NCI-H1105 (cell line): ENCODE data around the gene CEP57L1.
A peak's percentile ranks its signal among the peaks of the same experiment; 100 is the strongest.
"Not testable (repeated sequence)": the region's sequence is repeated elsewhere in the genome, so short reads cannot be mapped to it uniquely, and the experiment has no call there.

ENCODE experiments used
- DNase-seq: peaks from one replicate; lab custom pipeline; 2025; lab: John Stamatoyannopoulos, UW

The CEP57L1 gene

GRCh38 chr6:109073344-109074132, 21.8 kb upstream of the CEP57L1 start:
- peak; percentile 42 for DNase-seq

GRCh38 chr6:109074133-109074415, 21.2 kb upstream of the CEP57L1 start:
- no peak for DNase-seq

DNA sequence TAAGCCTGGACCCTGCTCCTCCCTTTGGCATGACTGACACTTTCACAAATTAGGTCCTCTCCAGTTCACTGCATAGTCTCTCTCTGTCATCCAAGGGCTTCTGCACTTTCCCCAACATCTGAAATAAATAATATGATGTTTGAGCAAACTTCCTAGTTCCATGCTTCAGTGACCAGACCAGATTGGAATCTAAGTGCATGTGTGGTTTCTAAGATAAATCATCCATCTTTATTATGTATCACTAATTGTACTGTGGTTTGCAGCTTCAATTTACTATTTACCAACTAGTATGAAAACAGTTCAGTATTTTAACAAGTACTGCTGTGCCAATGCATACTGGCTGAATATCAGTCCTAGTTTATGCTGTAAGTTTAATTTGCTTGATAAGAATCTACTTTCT, 19.4 kb upstream of the CEP57L1 start:
- no peak for DNase-seq

GRCh38 chr6:109076377-109076776, 18.9 kb upstream of the CEP57L1 start:
- DNase-seq: no peak

GRCh38 chr6:109079981-109080380, 15.3 kb upstream of the CEP57L1 start:
- DNase-seq: no peak

GRCh38 chr6:109081026-109081425, 14.3 kb upstream of the CEP57L1 start:
- DNase-seq: no peak

GRCh38 chr6:109081516-109082187, 13.7 kb upstream of the CEP57L1 start:
- no peak for DNase-seq

DNA sequence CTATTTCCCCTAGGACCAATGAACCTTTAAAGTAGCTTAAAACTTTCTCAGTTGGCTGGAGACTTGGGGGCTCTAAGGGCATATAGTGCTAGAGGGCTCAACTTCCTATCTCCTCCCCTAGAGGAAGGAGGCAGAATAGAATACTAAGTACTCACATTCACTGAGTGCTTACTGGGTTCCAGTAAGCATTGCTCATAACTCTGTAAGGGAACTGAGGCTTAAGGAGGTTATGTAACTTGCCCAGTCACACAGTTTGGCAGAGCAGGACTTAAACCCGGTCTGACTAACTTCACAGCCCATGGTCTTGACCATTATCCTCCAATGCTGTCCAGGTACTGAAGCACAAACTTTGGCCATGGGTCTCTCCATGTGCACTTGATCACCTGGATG, 13.1 kb upstream of the CEP57L1 start:
- DNase-seq: no peak

- DNase-seq: no peak
Measured at GRCh38 chr6:109083657-109084056, 11.7 kb upstream of the CEP57L1 start.

GRCh38 chr6:109084146-109084545, 11.2 kb upstream of the CEP57L1 start:
- DNase-seq: not testable (repeated sequence)

GRCh38 chr6:109087661-109088264, 7.5 kb upstream of the CEP57L1 start:
- no peak for DNase-seq

DNA sequence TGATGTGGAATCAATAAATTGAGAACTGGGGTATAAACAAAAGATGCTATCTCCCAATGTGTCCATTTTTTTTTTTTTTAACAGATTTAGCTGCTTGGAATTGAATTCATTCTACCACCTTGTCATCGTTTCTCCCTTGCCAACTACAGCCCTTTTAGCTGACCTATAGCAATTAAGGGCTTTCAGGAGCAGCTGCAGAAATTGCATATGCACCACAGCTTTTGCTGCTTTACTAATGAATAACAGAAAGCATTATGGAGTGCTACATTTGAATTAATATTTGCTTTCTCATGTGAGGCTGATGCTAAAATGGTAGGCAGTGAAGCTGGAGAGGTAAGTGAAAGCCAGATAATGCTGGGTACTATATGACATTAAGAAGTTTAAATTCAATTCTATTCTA, 6.3 kb upstream of the CEP57L1 start:
- DNase-seq: no peak

DNA sequence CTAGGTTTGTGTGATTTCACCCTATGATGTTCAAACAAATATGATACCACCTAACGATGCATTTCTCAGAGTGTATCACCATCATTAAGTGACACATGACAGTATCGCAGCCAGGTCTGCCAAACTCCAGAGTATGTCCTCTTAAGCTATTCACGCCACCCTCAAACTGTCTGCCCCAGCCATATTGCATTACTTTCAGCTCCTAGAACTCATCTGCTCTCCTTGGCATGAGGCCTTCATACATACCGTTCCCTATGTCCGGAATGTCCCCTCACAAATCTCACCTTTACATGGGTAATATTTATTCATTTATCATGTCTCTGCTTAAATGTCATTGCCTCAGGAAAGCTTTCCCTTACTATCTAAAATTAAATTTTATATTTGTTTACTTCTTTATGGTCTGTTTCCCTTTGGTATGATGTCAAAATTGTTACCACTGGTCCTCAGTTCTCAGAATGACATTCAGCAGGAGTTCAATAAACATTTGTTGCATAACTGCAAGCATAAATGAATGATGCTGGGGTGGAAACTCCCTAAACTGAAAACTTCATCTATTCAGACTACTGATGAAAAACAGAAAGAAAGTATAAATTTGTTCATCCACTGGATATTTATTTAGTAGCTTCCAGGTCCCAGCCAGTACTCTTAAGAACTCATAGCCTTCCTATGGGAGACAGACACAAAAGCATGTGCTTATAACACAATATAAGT, 3.8 kb upstream of the CEP57L1 start:
- no peak for DNase-seq

DNA sequence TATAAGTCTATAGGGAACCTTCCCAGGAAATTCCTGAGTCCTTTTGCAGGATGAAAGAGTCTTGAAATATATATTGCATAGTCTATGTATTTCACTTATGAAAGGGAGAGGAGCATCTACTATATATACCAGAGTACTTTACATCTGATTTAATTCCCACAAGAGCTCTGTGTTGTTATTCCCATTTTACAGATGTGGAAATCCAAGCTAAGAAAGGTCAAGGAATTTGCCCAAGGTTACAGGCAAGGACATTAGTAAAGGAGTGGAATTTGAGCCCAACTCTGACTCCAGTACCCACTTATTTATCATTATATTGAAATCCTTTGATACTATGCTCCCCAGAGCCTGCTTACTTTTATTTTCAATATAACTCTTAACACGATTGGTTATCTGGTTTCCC, 3.2 kb upstream of the CEP57L1 start:
- no peak for DNase-seq

DNA sequence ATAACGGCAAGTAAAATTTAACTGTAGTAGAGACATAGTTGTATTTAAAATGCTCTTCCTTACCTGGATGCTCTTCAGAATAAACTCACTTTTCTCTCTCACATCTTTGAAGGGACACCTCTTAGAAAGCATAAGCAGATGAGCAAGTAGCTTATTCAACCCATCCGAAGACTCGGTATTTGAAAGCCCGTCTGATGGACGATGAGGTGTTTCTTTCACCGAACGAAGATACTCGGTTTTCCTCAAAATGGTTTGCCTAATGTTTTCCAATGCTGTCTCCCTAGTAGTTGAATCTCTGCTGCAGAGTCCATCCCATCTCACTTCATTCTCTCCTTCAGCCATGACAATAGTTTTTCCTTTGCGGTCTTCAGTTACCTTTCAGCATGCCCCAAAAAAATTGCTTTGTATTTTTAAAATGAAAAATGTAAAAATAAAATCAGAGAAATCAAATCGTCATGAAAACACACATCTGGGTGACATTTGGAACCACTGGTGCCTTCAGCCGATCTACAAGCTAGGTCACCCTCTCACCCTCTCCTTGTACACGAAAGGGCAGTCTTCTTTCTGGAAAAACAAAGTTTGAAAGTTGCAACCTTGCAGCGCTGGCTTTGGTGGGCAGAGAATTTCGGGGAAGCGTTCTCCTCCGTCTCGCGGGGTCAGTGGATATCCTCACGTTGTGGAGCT, 1.4 kb upstream of the CEP57L1 start:
- DNase-seq: no peak

GRCh38 chr6:109094416-109095035, 781 bp upstream of the CEP57L1 start, which contains the start of gene SESN1:
TSS of gene SESN1 (minus strand) at chr6:109094846. CDS start at chr6:109094073, 773 bp downstream.
- peak; percentile 98 for DNase-seq

GRCh38 chr6:109095835-109096084, 453 bp downstream of the CEP57L1 start:
- no peak for DNase-seq

DNA sequence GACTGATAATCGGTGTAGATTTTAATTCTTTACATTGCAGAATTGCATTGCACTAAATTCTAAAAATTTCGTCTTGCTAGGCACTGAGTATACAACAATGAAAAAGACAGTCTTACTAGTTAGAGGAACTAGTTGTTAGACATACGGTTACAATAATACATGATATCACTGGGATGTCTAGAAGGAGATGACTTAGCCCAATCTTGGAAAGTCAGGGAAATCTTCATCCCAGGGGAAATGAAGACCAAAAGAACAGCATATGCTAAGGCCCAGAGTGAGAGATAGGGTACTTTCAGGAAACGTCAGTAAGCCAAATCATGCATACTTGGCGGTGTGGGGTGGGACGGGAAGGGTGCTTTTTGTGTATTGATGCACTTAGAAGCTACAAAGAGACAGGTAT, 901 bp downstream of the CEP57L1 start:
- no peak for DNase-seq

DNA sequence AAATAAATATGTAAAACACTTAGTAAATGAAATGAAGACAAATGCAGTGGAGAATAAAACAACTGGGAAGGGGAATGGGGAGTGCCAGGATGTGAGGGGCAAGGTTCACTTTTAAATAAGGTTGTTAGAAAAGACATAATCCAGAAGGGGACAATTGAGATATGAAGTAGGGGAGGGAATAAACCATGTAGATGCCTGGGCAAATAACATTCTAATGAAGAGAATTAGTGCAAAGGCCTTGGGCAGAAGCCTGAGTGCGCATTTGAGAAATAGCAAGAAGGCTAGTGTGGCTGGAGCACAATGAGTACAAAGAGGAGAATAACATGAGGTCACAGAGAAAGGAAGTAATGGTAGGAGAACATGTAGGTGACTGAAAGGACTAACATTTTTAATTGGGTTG, 2.4 kb downstream of the CEP57L1 start:
- DNase-seq: no peak

DNA sequence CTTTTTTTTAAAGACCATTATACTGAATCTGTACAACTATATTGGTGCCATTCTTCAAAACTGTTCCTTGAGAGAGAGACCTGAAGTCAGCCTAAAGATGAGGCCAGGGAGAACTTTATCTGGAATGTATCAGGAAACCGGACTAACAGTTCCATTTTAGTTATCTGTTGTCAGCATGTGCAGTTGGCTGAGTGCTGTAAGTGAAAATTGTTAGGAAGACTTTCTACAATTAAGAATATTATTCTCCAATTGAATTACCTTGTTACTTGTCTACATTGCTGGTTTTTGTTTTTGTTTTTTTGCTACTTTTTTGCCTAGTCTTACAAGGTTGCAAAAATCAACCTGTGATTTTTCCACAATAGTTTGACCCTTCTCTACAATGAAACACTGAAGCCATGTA, 7.5 kb downstream of the CEP57L1 start:
- no peak for DNase-seq

DNA sequence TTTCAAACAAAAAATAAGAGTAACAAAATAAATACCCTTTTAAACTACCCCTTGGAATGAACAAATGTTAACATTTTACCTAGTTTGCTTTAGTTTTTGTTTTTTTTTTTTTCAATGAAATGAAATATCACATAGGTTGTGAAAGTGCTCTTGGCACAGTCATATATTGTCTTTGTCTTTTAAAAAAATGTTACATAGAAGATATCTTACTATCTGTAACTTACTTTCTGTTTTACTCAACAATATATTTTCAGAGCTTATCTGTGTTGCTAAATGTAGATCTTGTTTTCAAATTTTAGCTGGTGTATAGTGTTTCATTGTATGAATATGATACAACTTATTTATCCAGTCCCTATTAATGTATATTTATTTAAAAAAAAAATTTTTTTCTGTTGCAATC, 8.6 kb downstream of the CEP57L1 start:
- no peak for DNase-seq

- DNase-seq: no peak
Measured at GRCh38 chr6:109104512-109104911, 9.2 kb downstream of the CEP57L1 start.
